Naive thymus-derived CD8-positive, alpha-beta T cell (primary cell): ENCODE data around the gene CCL23. TPM values are rescaled to one million over a fixed set of nuclear protein-coding genes. Genes with fewer than 3 reads are reported as not detected.
"Not testable (repeated sequence)": the region's sequence is repeated elsewhere in the genome, so short reads cannot be mapped to it uniquely, and the experiment has no call there.

ENCODE experiments used
- ATAC-seq, 2 donors: fragments of 150-1000 bp; cut with Tn5 transposase in 1 of 2; sonication (Bioruptor Pico), chemical (Tn5 transposase) in 1 of 2; 1 replicate in 1 of 2; 2 replicates in 1 of 2; pipeline ENCODE4 v1.10.0; 2021; ENCODE audit warnings: mild to moderate bottlenecking in 2 of 2, moderate library complexity in 2 of 2
- POLR2A ChIA-PET: fragments of 350-600 bp; sonication (Branson Sonifier 250); formaldehyde crosslinking; loops from one replicate; lab custom pipeline; 2021; ENCODE audit warnings: antibody characterized with exemption; lab: Charles Lee
- DNase-seq, 10 donors: peaks; one replicate each; pipeline versions ENCODE4 v3.0.0 to v3.0.0-alpha.2; 2020 to 2022
- H3K27ac Mint-ChIP-seq, 10 donors: one replicate each; pipeline ENCODE4 v1.8.0; 2020 to 2022; ENCODE audit warnings: mild to moderate bottlenecking in 10 of 10, mixed read lengths in 10 of 10, moderate library complexity in 4 of 10, inconsistent platforms in 1 of 10
- H3K27me3 Mint-ChIP-seq, 5 donors: one replicate each; pipeline ENCODE4 v1.8.0; 2021 to 2022; ENCODE audit warnings: mixed read lengths in 5 of 5
- H3K36me3 Mint-ChIP-seq, 3 donors: one replicate each; pipeline ENCODE4 v1.8.0; 2020 to 2022; ENCODE audit warnings: mixed read lengths in 3 of 3, mild to moderate bottlenecking in 2 of 3, inconsistent platforms in 1 of 3
- H3K4me1 Mint-ChIP-seq, 4 donors: one replicate each; pipeline ENCODE4 v1.8.0; 2021 to 2022; ENCODE audit warnings: mixed read lengths in 4 of 4
- H3K4me3 Mint-ChIP-seq, 10 donors: one replicate each; pipeline ENCODE4 v1.8.0; 2020 to 2022; ENCODE audit warnings: mild to moderate bottlenecking in 10 of 10, mixed read lengths in 10 of 10, moderate library complexity in 6 of 10, inconsistent platforms in 1 of 10
- H3K9me3 Mint-ChIP-seq, 9 donors: one replicate each; pipeline ENCODE4 v1.8.0; 2020 to 2022; ENCODE audit warnings: mixed read lengths in 9 of 9, mild to moderate bottlenecking in 3 of 9, inconsistent platforms in 1 of 9, moderate library complexity in 1 of 9
- polyA plus RNA-seq, 3 donors: library from polyadenylated mRNA; unstranded; fragments of 300-500 nt; fragmentation: Illumina TruSeq; gene quantifications; one replicate each; pipeline ENCODE4 v1.2.3, GENCODE V29; 2021
- total RNA-seq, 8 experiments: library from RNA in 2 of 8; stranded (reverse) in 2 of 8; gene quantifications; one replicate each; pipeline ENCODE4 v1.2.3 and lab custom pipeline; 2021 to 2026

The CCL23 gene
- total and polyA plus RNA-seq, 5 experiments from 2014 or later: not detected

- POLR2A ChIA-PET: no interaction called here
- no peak overlapping the region for H3K27ac Mint-ChIP-seq
- no peaks in the 10 kb centered on the region for H3K36me3 Mint-ChIP-seq
- no peak overlapping the region for H3K4me3 Mint-ChIP-seq
- peaks cover 4 to 44% (median 14%) of the 10 kb centered on the region in 5 donors for H3K27me3 Mint-ChIP-seq
- no peak for ATAC-seq
- H3K9me3 Mint-ChIP-seq: no peaks in the 10 kb centered on the region
- H3K4me1 Mint-ChIP-seq: peaks cover 0 to 5% (median 1%) of the 10 kb centered on the region in 4 donors
- DNase-seq: no peak
Measured at GRCh38 chr17:36030956-36031355, 13.2 kb upstream of the CCL23 start.

DNA sequence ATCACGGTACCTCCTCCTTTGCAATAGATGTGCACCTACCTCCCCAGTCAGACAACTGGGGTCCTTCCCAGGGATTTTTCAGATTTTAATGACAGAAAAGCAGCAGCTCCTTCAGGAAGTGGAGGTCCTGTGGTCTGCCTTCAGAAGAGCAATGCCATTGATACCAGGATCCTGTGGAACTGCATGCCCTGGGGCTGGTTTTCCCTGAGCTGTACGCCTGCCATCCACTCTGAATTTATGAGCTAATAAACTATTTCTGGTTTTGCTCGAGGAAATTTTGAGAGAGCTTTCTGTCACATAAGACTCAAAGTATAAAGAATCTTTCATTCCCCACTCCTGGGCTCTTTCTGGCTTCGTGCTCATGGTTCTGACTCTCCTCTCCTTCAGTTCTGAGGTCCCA, 10.0 kb upstream of the CCL23 start:
- H3K4me3 Mint-ChIP-seq: no peak overlapping the region
- peaks cover 0 to 9% (median 0%) of the 10 kb centered on the region in 9 donors for H3K9me3 Mint-ChIP-seq
- ATAC-seq (no peak), DNase-seq (no peak)
- H3K4me1 Mint-ChIP-seq: peaks cover 0 to 2% (median 0%) of the 10 kb centered on the region in 4 donors
- no peaks in the 10 kb centered on the region for H3K36me3 Mint-ChIP-seq
- POLR2A ChIA-PET: no interaction called here
- H3K27me3 Mint-ChIP-seq: peaks cover 12 to 33% (median 22%) of the 10 kb centered on the region in 5 donors
- H3K27ac Mint-ChIP-seq: peak overlapping the region in 1 of 10 donors; percentile 41

DNA sequence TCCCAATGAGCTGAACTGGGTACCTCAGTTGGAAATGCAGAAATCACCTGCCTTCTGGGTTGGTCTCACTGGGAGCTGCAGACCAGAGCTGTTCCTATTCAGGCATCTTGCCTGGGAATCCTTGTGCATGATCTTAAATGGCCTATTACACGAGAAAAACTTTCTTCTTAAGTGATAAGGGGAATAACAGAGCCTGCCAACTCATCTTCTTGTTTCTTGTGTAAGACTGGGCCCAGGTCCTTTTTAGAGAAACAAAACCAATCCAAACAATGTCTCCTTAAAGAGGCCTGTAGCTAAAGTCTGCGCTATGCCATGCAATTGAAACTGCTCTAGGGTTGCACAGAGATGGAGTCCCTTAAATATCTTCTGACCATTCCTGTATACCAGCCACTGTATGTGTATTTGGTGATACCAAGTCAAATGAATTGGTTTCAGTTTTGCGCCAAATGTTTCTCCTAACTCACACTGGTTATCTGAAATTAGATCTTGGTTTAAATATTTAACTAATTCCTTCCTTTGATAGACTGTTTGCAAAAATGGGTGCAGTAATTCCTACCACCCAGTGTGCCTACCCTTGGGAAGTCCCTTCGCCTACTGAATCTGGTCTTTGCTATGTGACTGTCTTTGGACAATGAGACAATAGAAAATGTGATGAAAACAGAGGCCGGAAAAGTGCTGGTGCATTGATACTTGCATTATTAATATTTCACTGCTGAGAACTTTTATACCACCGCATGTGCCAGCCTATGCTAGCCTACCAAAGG, 6.5 kb upstream of the CCL23 start:
- DNase-seq (no peak), ATAC-seq (no peak)
- H3K4me1 Mint-ChIP-seq: peaks cover 0 to 2% (median 0%) of the 10 kb centered on the region in 4 donors
- peaks cover 22 to 40% (median 38%) of the 10 kb centered on the region in 5 donors for H3K27me3 Mint-ChIP-seq
- no peak overlapping the region for H3K27ac Mint-ChIP-seq
- H3K9me3 Mint-ChIP-seq: peaks cover 0 to 9% (median 0%) of the 10 kb centered on the region in 9 donors
- no peaks in the 10 kb centered on the region for H3K36me3 Mint-ChIP-seq
- POLR2A ChIA-PET: no interaction called here
- H3K4me3 Mint-ChIP-seq: no peak overlapping the region

DNA sequence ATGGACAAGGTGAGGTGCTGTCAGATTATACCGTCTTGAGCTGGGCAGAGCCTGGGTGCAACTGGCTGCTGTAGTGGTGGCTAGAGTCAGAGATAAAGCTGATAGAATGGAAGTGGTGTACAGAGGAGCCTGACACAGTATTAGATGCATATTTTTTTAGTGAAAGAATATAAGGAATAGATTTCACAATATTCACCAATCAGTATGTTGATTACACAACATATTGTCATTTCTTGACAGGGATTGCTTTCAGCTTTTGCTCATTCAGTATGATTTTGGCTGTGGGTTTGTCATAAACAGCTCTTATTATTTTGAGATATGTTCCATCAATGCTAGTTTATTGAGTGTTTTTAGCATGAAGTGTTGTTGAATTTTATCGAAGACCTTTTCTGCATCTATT, 1.7 kb upstream of the CCL23 start:
- DNase-seq (no peak), ATAC-seq (no peak)
- no peak overlapping the region for H3K27ac Mint-ChIP-seq
- peaks cover 0 to 9% (median 0%) of the 10 kb centered on the region in 9 donors for H3K9me3 Mint-ChIP-seq
- no peaks in the 10 kb centered on the region for H3K36me3 Mint-ChIP-seq
- no peak overlapping the region for H3K4me3 Mint-ChIP-seq
- POLR2A ChIA-PET: no interaction called here
- peaks cover 20 to 44% (median 33%) of the 10 kb centered on the region in 5 donors for H3K27me3 Mint-ChIP-seq
- H3K4me1 Mint-ChIP-seq: peaks cover 0 to 15% (median 0%) of the 10 kb centered on the region in 4 donors

- no peak for ATAC-seq
Measured at GRCh38 chr17:36016555-36016954, 1.2 kb downstream of the CCL23 start.

GRCh38 chr17:36015895-36016294, 1.9 kb downstream of the CCL23 start:
- DNase-seq, H3K36me3 Mint-ChIP-seq, POLR2A ChIA-PET, H3K9me3 Mint-ChIP-seq, H3K4me3 Mint-ChIP-seq, H3K27ac Mint-ChIP-seq, ATAC-seq: not testable (repeated sequence)
- peaks cover 0 to 22% (median 0%) of the 10 kb centered on the region in 4 donors for H3K4me1 Mint-ChIP-seq
- H3K27me3 Mint-ChIP-seq: peaks cover 9 to 51% (median 18%) of the 10 kb centered on the region in 5 donors

More at GRCh38 chr17:36016555-36016954, 1.2 kb downstream of the CCL23 start:
- POLR2A ChIA-PET: no interaction called here
- no peak for DNase-seq
- H3K9me3 Mint-ChIP-seq: peaks cover 0 to 5% (median 0%) of the 10 kb centered on the region in 9 donors
- H3K27me3 Mint-ChIP-seq: peaks cover 9 to 57% (median 20%) of the 10 kb centered on the region in 5 donors
- H3K36me3 Mint-ChIP-seq: no peaks in the 10 kb centered on the region
- H3K4me1 Mint-ChIP-seq: peaks cover 0 to 16% (median 0%) of the 10 kb centered on the region in 4 donors
- no peak overlapping the region for H3K4me3 Mint-ChIP-seq
- H3K27ac Mint-ChIP-seq: no peak overlapping the region

DNA sequence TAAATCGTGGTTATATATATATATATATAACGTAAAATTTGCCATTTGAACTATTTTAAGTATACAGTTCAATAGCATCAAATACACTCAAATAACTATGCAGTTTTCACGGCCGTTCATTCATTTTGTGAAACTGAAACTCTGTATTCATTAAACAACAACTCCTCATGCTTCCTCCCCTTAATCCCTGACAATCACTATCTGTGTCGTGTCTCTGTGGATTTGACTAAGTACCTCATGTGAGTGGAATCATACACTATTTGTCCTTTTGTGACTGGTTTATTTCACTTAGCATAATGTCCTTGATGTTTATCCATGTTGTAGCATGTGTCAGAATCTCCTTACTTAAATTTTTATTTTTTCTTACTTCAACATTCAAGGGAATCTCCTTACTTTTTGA, 2.8 kb downstream of the CCL23 start:
- Mint-ChIP-seq H3K4me1 (peaks cover 0 to 22% (median 0%) of the 10 kb centered on the region in 4 donors), H3K27ac (no peak overlapping the region), H3K27me3 (peaks cover 2 to 41% (median 12%) of the 10 kb centered on the region in 5 donors), H3K4me3 (no peak overlapping the region), H3K9me3 (peaks cover 0 to 5% (median 0%) of the 10 kb centered on the region in 9 donors), H3K36me3 (no peaks in the 10 kb centered on the region)
- DNase-seq: no peak
- ATAC-seq: no peak
- POLR2A ChIA-PET: no interaction called here

- no peak for ATAC-seq
- Mint-ChIP-seq H3K27me3 (peaks cover 0 to 25% (median 2%) of the 10 kb centered on the region in 5 donors), H3K4me3 (no peak overlapping the region), H3K4me1 (peaks cover 0 to 7% (median 0%) of the 10 kb centered on the region in 4 donors), H3K9me3 (peaks cover 0 to 19% (median 2%) of the 10 kb centered on the region in 9 donors), H3K27ac (peak overlapping the region in 1 of 10 donors; percentile 4), H3K36me3 (peaks cover 0 to 4% (median 0%) of the 10 kb centered on the region in 3 donors)
- DNase-seq: no peak
- POLR2A ChIA-PET: no interaction called here
Measured at GRCh38 chr17:36011201-36011600, 6.6 kb downstream of the CCL23 start.

DNA sequence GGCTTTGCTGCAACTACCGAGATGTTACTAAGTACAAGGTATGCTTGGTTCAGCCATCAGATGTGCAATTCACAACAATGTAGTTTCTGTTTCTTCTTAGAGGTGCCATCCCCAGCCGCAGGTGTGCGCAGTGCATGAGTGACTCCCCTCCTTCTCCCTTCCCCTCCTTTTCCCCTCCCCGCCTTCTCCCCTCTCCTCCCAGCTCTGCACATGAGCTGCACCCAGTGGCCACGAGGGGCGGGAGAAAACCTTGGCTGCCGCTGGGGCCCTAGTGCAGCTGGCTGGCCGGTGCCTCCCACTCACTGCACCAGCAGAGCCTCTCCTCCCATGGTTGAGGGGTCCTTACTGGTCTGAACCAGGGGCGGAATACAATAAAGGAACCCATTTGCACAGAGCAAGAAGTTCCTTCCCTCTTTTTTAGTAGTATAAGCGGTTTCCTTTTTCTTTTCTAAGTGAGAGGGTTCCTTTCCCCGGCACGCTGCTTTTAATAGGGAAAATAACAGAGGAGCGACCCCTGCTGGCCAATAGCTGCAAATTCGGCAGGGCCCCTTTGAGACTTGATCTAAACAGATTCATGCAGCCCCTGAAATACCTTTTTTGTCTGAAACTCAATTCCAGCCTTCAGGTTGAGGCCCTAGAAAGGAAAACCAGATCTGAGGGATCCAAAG, 8.6 kb downstream of the CCL23 start:
- ATAC-seq (no peak), DNase-seq (no peak)
- H3K4me1 Mint-ChIP-seq: peaks cover 2 to 15% (median 8%) of the 10 kb centered on the region in 4 donors
- peaks cover 0 to 4% (median 0%) of the 10 kb centered on the region in 3 donors for H3K36me3 Mint-ChIP-seq
- POLR2A ChIA-PET: no interaction called here
- peaks cover 0 to 21% (median 2%) of the 10 kb centered on the region in 5 donors for H3K27me3 Mint-ChIP-seq
- H3K27ac Mint-ChIP-seq: no peak overlapping the region
- H3K4me3 Mint-ChIP-seq: no peak overlapping the region
- H3K9me3 Mint-ChIP-seq: peaks cover 0 to 19% (median 2%) of the 10 kb centered on the region in 9 donors

GRCh38 chr17:36004594-36005108, 13.1 kb downstream of the CCL23 start:
- peaks cover 0 to 4% (median 0%) of the 10 kb centered on the region in 5 donors for H3K27me3 Mint-ChIP-seq
- ATAC-seq (no peak), DNase-seq (no peak)
- peaks cover 0 to 4% (median 0%) of the 10 kb centered on the region in 3 donors for H3K36me3 Mint-ChIP-seq
- POLR2A ChIA-PET: no interaction called here
- H3K4me3 Mint-ChIP-seq: peak overlapping the region in 1 of 10 donors; percentile 2
- peak overlapping the region in 2 of 10 donors; percentile 56 to 71 for H3K27ac Mint-ChIP-seq
- H3K9me3 Mint-ChIP-seq: peaks cover 0 to 17% (median 2%) of the 10 kb centered on the region in 9 donors
- H3K4me1 Mint-ChIP-seq: peaks cover 2 to 8% (median 8%) of the 10 kb centered on the region in 4 donors

- DNase-seq (no peak), ATAC-seq (no peak)
- Mint-ChIP-seq H3K27ac (no peak overlapping the region), H3K4me1 (peaks cover 2 to 17% (median 8%) of the 10 kb centered on the region in 4 donors), H3K4me3 (no peak overlapping the region), H3K9me3 (peaks cover 0 to 3% (median 0%) of the 10 kb centered on the region in 9 donors), H3K27me3 (peaks cover 0 to 11% (median 0%) of the 10 kb centered on the region in 5 donors), H3K36me3 (no peaks in the 10 kb centered on the region)
- POLR2A ChIA-PET: no interaction called here
Measured at GRCh38 chr17:36002631-36003030, 15.1 kb downstream of the CCL23 start.

DNA sequence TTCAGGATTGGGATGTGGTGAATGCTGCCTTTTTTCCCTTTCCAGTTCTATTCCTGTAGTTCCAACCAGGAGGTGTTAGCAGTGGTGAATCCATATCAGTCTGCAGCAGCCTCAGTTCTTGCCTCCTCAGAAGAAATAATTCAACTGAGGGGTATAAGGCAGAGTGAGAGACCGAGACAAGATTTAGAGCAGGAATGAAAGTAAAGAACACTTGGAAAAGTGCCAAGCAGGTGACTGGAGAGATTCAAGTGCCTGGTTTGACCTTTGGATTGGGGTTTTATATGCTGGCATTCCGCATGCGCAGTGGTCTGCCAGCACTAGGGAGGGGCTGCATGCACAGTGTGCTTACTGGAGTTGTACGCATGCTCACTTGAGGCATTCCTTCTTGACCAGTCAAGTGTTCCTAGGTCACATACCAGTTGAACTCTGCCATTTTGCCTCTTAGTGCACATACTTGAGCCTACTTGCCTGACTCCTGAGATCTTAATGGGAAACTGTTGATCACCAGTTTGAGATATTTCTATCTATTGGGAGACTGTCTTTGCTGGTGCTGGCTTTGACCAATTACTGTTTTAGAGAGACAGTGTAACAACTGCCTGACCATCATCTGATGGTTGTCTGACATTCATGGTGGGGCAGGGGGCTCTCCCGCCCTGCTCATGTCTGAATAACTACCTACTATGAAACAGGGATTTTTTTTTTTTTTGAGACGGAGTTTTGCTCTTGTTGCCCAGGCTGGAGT, 15.7 kb downstream of the CCL23 start:
- no peak for ATAC-seq
- no peak for DNase-seq
- Mint-ChIP-seq H3K9me3 (no peaks in the 10 kb centered on the region), H3K27ac (no peak overlapping the region), H3K36me3 (no peaks in the 10 kb centered on the region), H3K4me1 (peaks cover 2 to 17% (median 8%) of the 10 kb centered on the region in 4 donors), H3K4me3 (no peak overlapping the region), H3K27me3 (peaks cover 0 to 11% (median 0%) of the 10 kb centered on the region in 5 donors)
- POLR2A ChIA-PET: no interaction called here
